ENCODE data around the gene NUTM2G.
"Not testable (repeated sequence)": the region's sequence is repeated elsewhere in the genome, so short reads cannot be mapped to it uniquely, and the experiment has no call there.

NUTM2G gene

GRCh38 chr9:96950539-96950938, 21.9 kb downstream of the NUTM2G start:
- DNase-seq = not testable (repeated sequence)

GRCh38 chr9:96967591-96967990, 38.9 kb downstream of the NUTM2G start:
- not testable (repeated sequence) for DNase-seq

DNA sequence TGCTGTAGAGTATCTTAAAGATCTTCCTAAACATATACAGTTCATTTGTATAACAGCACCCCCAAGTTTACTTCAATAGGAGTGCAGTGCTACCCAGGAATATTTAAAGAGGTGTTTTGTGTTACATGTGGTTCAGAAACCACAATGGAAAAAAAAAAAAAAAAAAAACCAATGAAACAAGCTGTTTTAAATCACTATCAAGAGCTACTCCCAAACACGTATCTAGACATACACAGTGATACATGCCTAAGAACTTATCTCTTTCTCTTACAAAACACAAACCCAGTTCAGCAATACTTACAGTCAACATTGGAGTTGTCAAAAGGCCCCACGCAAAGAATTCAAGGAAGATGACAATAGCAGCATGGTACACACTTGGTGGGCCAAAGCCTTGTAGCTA, 43.9 kb downstream of the NUTM2G start:
- not testable (repeated sequence) for DNase-seq

DNA sequence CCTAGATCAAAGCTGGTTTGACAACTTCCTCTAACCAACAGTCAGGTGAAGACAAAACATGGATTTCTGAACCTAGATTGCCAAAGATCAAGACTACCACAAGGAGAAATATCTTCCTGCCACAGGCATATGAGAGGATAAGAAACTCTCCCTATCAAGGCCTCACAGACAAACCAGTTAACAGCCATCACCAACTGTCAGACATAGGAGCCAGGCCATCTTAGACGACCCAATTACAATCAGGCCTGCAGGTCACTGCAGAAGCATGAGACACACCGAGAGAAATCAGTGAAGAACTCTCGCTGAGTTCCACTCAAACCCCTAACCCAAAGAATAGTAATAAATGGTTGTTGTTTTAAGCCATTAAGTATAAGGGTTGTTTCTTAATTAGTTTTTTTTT, 45.4 kb downstream of the NUTM2G start:
- DNase-seq = not testable (repeated sequence)

- not testable (repeated sequence) for DNase-seq
Measured at GRCh38 chr9:96983496-96984122, 55.0 kb downstream of the NUTM2G start.

GRCh38 chr9:96984139-96984538, 55.5 kb downstream of the NUTM2G start:
- DNase-seq = not testable (repeated sequence)

DNA sequence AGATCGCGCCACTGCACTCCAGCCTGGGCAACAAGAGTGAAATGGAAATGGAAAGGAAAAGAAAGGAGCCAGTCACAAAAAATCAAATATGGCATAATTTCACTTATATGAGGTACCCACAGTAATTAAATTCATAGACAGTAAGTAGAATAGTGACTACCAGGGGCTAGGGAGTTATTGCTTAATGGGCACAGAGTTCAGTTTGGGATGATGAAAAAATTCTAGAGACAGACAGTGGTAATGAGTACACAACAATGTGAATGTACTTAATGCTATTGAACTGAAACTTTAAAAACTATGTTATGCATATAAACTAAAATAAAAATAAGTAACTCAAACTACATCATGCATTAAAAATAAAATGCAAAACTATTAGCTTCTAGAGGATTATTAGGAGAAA, 56.2 kb downstream of the NUTM2G start:
- not testable (repeated sequence) for DNase-seq
